Smooth muscle cell (in vitro differentiated cells): ENCODE measurements around the gene DDX11. TPM values are rescaled to one million over a fixed set of nuclear protein-coding genes. Genes with fewer than 3 reads are reported as not detected.
"Not testable (repeated sequence)": the region's sequence is repeated elsewhere in the genome, so short reads cannot be mapped to it uniquely, and the experiment has no call there.

Experiments
- DNase-seq: peaks from one replicate; lab custom pipeline; 2025; ENCODE audit not compliant: unreplicated experiment; lab: John Stamatoyannopoulos, UW
- H2AFZ ChIP-seq: fragments of 200-600 bp; sonication (generic); 2 replicates; pipeline ENCODE4 v1.6.0; 2016; ENCODE audit warnings: antibody characterized with exemption, low read depth, mild to moderate bottlenecking
- H3F3A ChIP-seq: fragments of 200-600 bp; sonication (generic); 2 replicates; pipeline ENCODE4 v1.6.0; 2017; ENCODE audit warnings: antibody characterized with exemption, low read depth
- H3K27ac ChIP-seq: fragments of 200-600 bp; sonication (generic); 2 replicates; pipeline ENCODE4 v1.5.1; 2016; ENCODE audit warnings: low read depth, mild to moderate bottlenecking
- H3K27me3 ChIP-seq: fragments of 200-600 bp; sonication (generic); 2 replicates; pipeline ENCODE4 v1.6.1; 2016; ENCODE audit warnings: low read depth, mild to moderate bottlenecking
- H3K36me3 ChIP-seq: fragments of 200-600 bp; sonication (generic); 2 replicates; pipeline ENCODE4 v1.5.1; 2016; ENCODE audit warnings: low read depth
- H3K4me1 ChIP-seq: fragments of 200-600 bp; sonication (generic); 2 replicates; pipeline ENCODE4 v1.5.1; 2016; ENCODE audit warnings: low read depth
- H3K4me2 ChIP-seq: fragments of 200-600 bp; sonication (generic); 2 replicates; pipeline ENCODE4 v1.6.0; 2016; ENCODE audit warnings: mild to moderate bottlenecking
- H3K4me3 ChIP-seq: fragments of 200-600 bp; sonication (generic); 2 replicates; pipeline ENCODE4 v1.5.1; 2016; ENCODE audit warnings: mild to moderate bottlenecking
- H3K79me2 ChIP-seq: fragments of 200-600 bp; sonication (generic); 2 replicates; pipeline ENCODE4 v1.6.0; 2016; ENCODE audit warnings: low read depth, mild to moderate bottlenecking
- H3K9ac ChIP-seq: fragments of 200-600 bp; sonication (generic); 2 replicates; pipeline ENCODE4 v1.6.0; 2016; ENCODE audit warnings: low read depth
- H3K9me3 ChIP-seq: fragments of 200-600 bp; sonication (generic); replicated peaks from 2 replicates; pipeline ENCODE4 v1.5.1; 2016; ENCODE audit warnings: low read depth
- H4K20me1 ChIP-seq: fragments of 200-600 bp; sonication (generic); 2 replicates; pipeline ENCODE4 v1.6.0; 2016; ENCODE audit warnings: low read depth
- WGBS: methylation state at CpG from one replicate; pipeline ENCODE4 v1.1.7; 2016; ENCODE audit warnings: low lambda C conversion rate; 5-methylcytosine and 5-hydroxymethylcytosine counted together
- polyA plus RNA-seq: library from polyadenylated mRNA; unstranded; fragments of >200 nt; fragmentation: Nextera tagmentation; extraction: Ambion mirVana; gene quantifications from 2 replicates; pipeline ENCODE4 v1.2.1, GENCODE V29; 2016
- total RNA-seq: library from RNA; depleted of rRNA; stranded (reverse); fragments of >200 nt; gene quantifications from 2 replicates; pipeline ENCODE4 v1.2.3, GENCODE V29; 2014
- TF ChIP-seq, protein P1 (sequence below): fragments of 200-600 bp; sonication (generic); IDR thresholded peaks from 2 replicates; pipeline ENCODE4 v1.5.1; 2017; ENCODE audit warnings: borderline replicate concordance, mild to moderate bottlenecking, antibody characterized with exemption; ENCODE audit not compliant: insufficient read depth, poor library complexity, severe bottlenecking

Gene DDX11
- total and polyA plus RNA-seq, 2 experiments from 2014 or later = 13.4 to 22.8 TPM

DNA sequence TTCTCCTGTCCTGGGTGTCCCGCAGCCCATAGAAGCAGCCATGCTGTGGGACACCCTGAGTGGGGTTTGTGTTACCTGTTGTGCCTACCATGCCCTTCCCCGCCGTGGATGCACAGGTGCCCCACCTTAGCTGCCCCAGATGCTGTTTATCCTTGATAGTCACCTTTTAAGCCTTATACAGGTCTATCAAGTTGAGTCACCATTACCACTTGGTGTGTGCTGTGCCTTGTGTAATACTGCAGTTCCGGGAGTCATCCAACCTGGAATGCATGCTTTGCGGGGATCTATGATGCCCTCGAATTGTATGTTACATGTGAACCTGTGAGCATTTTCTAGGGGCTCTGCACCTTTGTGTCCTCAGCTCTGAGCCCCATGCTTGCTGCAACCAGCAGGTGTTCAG is 7.6 kb downstream of the DDX11 start:
- H4K20me1 ChIP-seq, H3K36me3 ChIP-seq, H3K27ac ChIP-seq, H3K27me3 ChIP-seq, H3K4me3 ChIP-seq, H3F3A ChIP-seq, H2AFZ ChIP-seq, H3K79me2 ChIP-seq, H3K4me2 ChIP-seq, H3K9me3 ChIP-seq, H3K9ac ChIP-seq, H3K4me1 ChIP-seq, DNase-seq: not testable (repeated sequence)
- WGBS = 92% methylated on average over 6 of the region's 6 CpGs

DNA sequence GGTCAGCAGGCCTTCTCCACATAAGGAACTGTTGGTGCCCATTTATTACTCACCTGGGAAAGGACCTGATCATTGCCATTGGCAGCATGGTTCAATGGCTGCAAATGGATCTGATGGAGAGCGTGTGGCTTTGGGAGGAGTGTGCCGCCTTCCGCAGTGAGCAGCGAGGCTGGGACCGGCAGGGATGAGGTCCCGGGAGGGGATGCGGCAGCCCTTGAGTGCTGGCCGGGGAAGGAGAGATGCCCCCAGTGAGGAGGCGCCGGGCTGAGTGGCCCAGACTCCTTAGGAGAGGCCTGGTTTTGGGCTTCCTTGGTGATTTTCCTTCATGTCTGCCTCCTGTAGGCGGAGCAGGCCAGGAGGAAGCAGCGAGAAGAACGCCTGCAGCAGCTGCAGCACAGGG is 10.6 kb downstream of the DDX11 start:
- not testable (repeated sequence) for H3K79me2 ChIP-seq, DNase-seq
- WGBS = over 99% methylated on average over 13 of the region's 13 CpGs

DNA sequence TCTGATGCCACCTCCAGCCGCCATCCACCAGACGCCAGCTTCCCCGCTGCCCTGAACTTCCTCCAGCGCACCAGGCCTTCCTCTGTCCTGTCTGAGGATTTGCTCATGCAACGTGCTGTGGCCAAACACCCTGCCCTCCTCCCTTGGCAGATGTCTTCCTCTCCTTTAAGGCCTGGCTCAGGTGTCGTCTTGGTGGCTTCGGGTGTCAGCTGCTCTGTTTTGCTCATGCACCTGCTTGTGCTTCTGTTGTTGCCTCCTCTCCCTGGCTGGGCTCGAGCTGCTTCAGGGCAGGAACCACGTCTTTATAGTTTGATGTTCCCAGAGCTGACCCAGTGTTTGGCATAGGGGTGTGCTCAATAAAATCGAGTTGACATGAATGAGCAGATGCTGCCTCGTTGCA is 12.4 kb downstream of the DDX11 start:
- H3K36me3 ChIP-seq, DNase-seq, H3K79me2 ChIP-seq, H3K4me2 ChIP-seq, H3F3A ChIP-seq, H3K27me3 ChIP-seq, H2AFZ ChIP-seq, H3K4me1 ChIP-seq, H4K20me1 ChIP-seq, H3K9me3 ChIP-seq, H3K4me3 ChIP-seq, H3K9ac ChIP-seq, H3K27ac ChIP-seq: not testable (repeated sequence)
- 92% methylated on average over 10 of the region's 11 CpGs for WGBS

More for the DNA sequence above, 10.6 kb downstream of the DDX11 start:
- H3K4me1 ChIP-seq, H3K9me3 ChIP-seq, H2AFZ ChIP-seq, H3K9ac ChIP-seq, H3K4me3 ChIP-seq, H3F3A ChIP-seq, H3K4me2 ChIP-seq, H3K27ac ChIP-seq, H3K36me3 ChIP-seq, H3K27me3 ChIP-seq, H4K20me1 ChIP-seq: not testable (repeated sequence)

DNA sequence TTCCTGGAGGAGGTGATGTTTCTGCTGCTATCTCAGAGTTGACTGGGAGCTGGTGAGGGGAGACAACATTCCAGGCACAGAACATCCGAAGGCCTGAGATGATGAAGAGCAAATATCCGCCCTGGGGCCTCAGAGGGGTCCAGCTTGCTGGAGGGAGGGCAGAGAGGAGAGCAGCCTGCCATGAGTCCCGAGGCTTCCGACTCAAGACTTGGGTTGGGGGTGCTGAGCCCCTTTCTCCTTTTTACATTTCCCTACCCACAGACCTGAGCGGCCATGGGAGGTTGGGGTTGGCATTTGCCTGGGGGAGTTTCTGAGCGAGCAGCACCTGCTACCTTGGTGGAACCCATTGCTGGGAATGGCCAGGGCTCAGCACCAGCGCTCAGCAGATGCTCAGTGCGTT is 13.8 kb downstream of the DDX11 start:
- H3K9me3 ChIP-seq, H4K20me1 ChIP-seq, H3K36me3 ChIP-seq, H3K4me1 ChIP-seq, H3K27ac ChIP-seq, H3F3A ChIP-seq, H3K27me3 ChIP-seq, H3K9ac ChIP-seq, H3K4me3 ChIP-seq, DNase-seq, H2AFZ ChIP-seq, H3K79me2 ChIP-seq, H3K4me2 ChIP-seq: not testable (repeated sequence)
- 99% methylated on average over 8 of the region's 8 CpGs for whole genome bisulfite sequencing

DNA sequence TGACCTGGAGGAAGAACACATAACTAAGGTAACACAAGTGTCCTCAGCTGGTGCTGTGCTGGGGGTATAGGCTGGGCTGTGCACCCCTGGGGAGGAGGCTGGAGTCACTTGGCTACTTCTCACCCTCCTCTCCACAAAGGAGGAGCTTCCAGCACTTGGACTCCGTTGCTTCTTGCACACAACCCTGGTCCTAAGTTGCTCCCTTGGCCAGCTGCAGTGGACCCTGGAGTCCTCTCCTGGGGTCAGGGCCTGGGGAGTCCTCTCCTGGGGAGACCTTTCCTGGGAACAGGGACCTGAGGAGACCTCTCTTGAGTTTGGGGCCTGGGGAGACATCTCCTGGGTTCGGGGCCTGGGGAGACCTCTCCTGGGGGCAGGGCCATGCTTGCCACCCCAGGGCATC is 14.3 kb downstream of the DDX11 start:
- WGBS = 85% methylated on average over 2 of the region's 2 CpGs
- DNase-seq, H3K4me3 ChIP-seq: not testable (repeated sequence)

DNA sequence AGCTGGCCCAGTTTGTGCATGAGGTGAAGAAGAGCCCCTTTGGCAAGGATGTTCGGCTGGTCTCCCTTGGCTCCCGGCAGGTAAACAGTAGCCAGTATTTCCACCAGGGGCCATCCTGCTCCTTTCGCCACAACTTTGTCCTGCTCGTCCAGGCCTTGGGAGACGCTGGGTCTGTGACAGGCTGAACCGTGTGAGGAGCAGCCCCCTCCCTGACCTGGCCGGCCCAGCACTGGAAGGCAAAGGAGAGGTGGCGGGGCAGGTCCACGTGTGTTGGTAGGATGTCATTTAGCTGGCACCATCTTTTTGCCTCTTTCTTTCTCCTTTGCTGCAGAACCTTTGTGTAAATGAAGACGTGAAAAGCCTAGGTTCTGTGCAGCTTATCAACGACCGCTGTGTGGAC is 15.4 kb downstream of the DDX11 start:
- Histone ChIP-seq H3K4me1 (no peaks in the 10 kb centered on the region), H3K79me2 (no peaks in the 10 kb centered on the region), H3K36me3 (no peaks in the 10 kb centered on the region), H3F3A (no peaks in the 10 kb centered on the region), H3K4me3 (no peak overlapping the region), H2AFZ (no peak overlapping the region), H3K4me2 (no peak overlapping the region), H3K27ac (no peak overlapping the region), H4K20me1 (no peaks in the 10 kb centered on the region), H3K9ac (no peak overlapping the region), H3K27me3 (no peaks in the 10 kb centered on the region), H3K9me3 (no peaks in the 10 kb centered on the region)
- 96% methylated on average over 12 of the region's 12 CpGs for WGBS
- DNase-seq = no peak
- TF ChIP-seq, protein P1, sequence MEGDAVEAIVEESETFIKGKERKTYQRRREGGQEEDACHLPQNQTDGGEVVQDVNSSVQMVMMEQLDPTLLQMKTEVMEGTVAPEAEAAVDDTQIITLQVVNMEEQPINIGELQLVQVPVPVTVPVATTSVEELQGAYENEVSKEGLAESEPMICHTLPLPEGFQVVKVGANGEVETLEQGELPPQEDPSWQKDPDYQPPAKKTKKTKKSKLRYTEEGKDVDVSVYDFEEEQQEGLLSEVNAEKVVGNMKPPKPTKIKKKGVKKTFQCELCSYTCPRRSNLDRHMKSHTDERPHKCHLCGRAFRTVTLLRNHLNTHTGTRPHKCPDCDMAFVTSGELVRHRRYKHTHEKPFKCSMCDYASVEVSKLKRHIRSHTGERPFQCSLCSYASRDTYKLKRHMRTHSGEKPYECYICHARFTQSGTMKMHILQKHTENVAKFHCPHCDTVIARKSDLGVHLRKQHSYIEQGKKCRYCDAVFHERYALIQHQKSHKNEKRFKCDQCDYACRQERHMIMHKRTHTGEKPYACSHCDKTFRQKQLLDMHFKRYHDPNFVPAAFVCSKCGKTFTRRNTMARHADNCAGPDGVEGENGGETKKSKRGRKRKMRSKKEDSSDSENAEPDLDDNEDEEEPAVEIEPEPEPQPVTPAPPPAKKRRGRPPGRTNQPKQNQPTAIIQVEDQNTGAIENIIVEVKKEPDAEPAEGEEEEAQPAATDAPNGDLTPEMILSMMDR = no peak

More for the DNA sequence above, 14.3 kb downstream of the DDX11 start:
- not testable (repeated sequence) for H3K9me3 ChIP-seq, H4K20me1 ChIP-seq, H3K4me2 ChIP-seq, H3K79me2 ChIP-seq, H3F3A ChIP-seq, H3K27me3 ChIP-seq, H3K36me3 ChIP-seq, H3K9ac ChIP-seq, H3K27ac ChIP-seq, H2AFZ ChIP-seq, H3K4me1 ChIP-seq

DNA sequence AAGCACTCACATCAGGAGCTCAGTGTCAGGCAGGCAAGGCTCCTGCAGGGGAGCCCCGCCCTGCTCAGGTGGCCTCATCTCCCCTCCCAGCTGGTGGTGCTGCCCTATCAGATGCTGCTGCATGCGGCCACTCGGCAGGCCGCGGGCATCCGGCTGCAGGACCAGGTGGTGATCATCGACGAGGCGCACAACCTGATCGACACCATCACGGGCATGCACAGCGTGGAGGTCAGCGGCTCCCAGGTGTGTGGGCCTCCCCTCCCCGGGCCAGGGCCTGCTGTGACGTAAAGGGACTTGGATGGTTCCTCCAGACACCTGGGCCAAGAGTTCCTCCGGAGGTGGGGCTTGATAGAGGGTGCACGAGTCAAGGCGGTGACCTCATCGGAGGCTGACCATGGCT is 18.0 kb downstream of the DDX11 start:
- 97% methylated on average over 19 of the region's 19 CpGs for WGBS
- not testable (repeated sequence) for DNase-seq, H3K9me3 ChIP-seq, H4K20me1 ChIP-seq, H3K4me3 ChIP-seq, H3K27me3 ChIP-seq, H3K4me2 ChIP-seq, H2AFZ ChIP-seq, H3F3A ChIP-seq, H3K79me2 ChIP-seq, H3K9ac ChIP-seq, H3K4me1 ChIP-seq, H3K27ac ChIP-seq, H3K36me3 ChIP-seq

DNA sequence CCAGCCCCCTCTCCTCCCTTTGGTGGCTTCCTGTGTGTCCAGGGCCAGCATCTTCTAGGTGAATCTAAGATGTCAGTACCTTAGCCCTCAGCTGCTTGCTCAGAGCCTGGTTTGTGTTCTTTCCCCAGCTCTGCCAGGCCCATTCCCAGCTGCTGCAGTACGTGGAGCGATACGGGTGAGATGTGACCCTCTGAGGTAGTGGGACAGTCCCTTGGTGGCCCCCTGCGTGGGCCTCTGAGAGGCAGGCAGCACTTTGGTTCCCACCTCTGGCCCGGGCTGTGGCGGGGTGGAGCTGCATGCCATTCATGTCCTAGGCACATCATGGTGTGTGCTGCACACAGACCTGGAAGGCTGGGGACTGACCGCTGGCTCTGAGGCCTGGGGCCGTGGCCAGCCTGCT is 19.1 kb downstream of the DDX11 start:
- WGBS = 98% methylated on average over 6 of the region's 8 CpGs
- H3K36me3 ChIP-seq, H3K79me2 ChIP-seq, H3K27me3 ChIP-seq, H3F3A ChIP-seq, H3K4me3 ChIP-seq, DNase-seq, H3K4me2 ChIP-seq, H4K20me1 ChIP-seq, H3K4me1 ChIP-seq, H3K9me3 ChIP-seq, H2AFZ ChIP-seq, H3K27ac ChIP-seq, H3K9ac ChIP-seq: not testable (repeated sequence)
